HEK293T (cell line): ENCODE results near the gene DCAF5.

Source experiments
- ARNT ChIP-seq: fragments of 450-650 bp; IDR thresholded peaks from 2 replicates; pipeline ENCODE4 v1.6.1; 2017; ENCODE audit warnings: mild to moderate bottlenecking
- BHLHE40 ChIP-seq: fragments of 450-650 bp; IDR thresholded peaks from 2 replicates; pipeline ENCODE4 v1.6.1; 2016; ENCODE audit warnings: mild to moderate bottlenecking, moderate library complexity, borderline replicate concordance
- ELF4 ChIP-seq: fragments of 450-650 bp; IDR thresholded peaks from 2 replicates; pipeline ENCODE4 v1.6.1; 2017; ENCODE audit warnings: antibody characterized with exemption
- FOXA1 ChIP-seq: fragments of 450-650 bp; IDR thresholded peaks from 2 replicates; pipeline ENCODE4 v1.6.1; 2016; ENCODE audit warnings: mild to moderate bottlenecking
- FOXK2 ChIP-seq: fragments of 450-650 bp; IDR thresholded peaks from 2 replicates; pipeline ENCODE4 v1.6.1; 2016; ENCODE audit warnings: mild to moderate bottlenecking
- FOXM1 ChIP-seq: fragments of 450-650 bp; IDR thresholded peaks from 2 replicates; pipeline ENCODE4 v1.6.1; 2017; ENCODE audit warnings: mild to moderate bottlenecking, borderline replicate concordance
- HDGF ChIP-seq: fragments of 450-650 bp; IDR thresholded peaks from 2 replicates; pipeline ENCODE4 v1.6.1; 2017; ENCODE audit warnings: antibody characterized with exemption, borderline replicate concordance
- LEF1 ChIP-seq: fragments of 450-650 bp; IDR thresholded peaks from 2 replicates; pipeline ENCODE4 v1.6.1; 2017; ENCODE audit warnings: mild to moderate bottlenecking, borderline replicate concordance
- PKNOX1 ChIP-seq: fragments of 450-650 bp; IDR thresholded peaks from 2 replicates; pipeline ENCODE4 v1.6.1; 2016
- SP1 ChIP-seq: fragments of 450-650 bp; IDR thresholded peaks from 2 replicates; pipeline ENCODE4 v1.6.1; 2017
- TARDBP ChIP-seq: fragments of 450-650 bp; IDR thresholded peaks from 2 replicates; pipeline ENCODE4 v1.6.1; 2016
- ZNF384 ChIP-seq: fragments of 450-650 bp; IDR thresholded peaks from 2 replicates; pipeline ENCODE4 v1.6.1; 2016

DNA sequence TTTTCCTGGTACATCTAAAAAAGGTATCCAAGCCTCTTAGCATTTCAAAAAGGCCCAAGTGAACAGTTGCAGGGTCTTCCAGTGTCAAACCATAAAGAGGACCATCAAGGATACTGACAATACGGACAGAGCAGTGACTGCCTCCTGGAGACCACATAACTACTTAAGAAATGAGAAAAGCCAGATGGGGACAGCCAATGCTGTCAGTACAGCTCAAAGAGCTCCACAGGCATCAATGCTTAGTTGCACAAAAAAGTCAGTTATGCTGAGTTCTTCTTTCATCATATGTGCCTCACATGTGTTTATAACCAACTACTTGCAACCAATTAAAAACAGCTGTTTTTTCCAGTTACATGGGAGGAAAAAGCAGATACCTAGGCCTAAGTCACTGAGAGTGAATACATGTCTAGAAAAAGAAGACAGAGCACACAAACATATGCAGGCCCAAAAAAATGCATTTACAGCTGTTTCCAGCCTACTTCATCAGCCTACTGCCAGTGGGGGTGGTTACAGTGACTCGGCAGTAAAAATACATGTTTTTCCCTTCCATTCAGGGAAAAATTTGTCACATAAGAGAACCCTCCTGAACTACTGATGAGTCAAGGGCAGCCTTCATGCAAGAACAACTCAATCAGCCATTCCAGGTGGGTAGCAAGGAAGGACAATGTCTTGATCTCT is 84.0 kb downstream of the DCAF5 start:
- TF ChIP-seq FOXM1 (no peak), FOXK2 (no peak), SP1 (no peak), HDGF (no peak), ARNT (no peak), ELF4 (no peak), FOXA1 (no peak), BHLHE40 (no peak), LEF1 (no peak), ZNF384 (no peak), TARDBP (no peak), PKNOX1 (no peak)
